Endothelial cell of umbilical vein (primary cell): ENCODE results near the gene WFIKKN1. TPM values are rescaled to one million over a fixed set of nuclear protein-coding genes. Genes with fewer than 3 reads are reported as not detected.

Experiments
- BruUV-seq: library from RNA; stranded (reverse); fragments of 400-500 nt; replicated peaks from 2 replicates; lab custom pipeline; 2021; lab: Mats Ljungman, UMichigan
- CTCF ChIA-PET: fragments of 300-600, 350-600 bp; sonication (Branson Sonifier 250); formaldehyde crosslinking; loops from one replicate; lab custom pipeline; 2021; ENCODE audit warnings: antibody characterized with exemption, inconsistent platforms; lab: Charles Lee
- POLR2A ChIA-PET: fragments of 300-600, 350-600 bp; sonication (Branson Sonifier 250); formaldehyde crosslinking; loops from one replicate; lab custom pipeline; 2021; ENCODE audit warnings: antibody characterized with exemption, inconsistent platforms; lab: Charles Lee
- DNase-seq: peaks from one replicate; pipeline ENCODE4 v3.0.0-alpha.2; 2011; ENCODE audit warnings: low read depth, low spot score
- FAIRE-seq: peaks from 2 replicates; lab custom pipeline; 2011; peaks lifted over from hg19 to GRCh38; lab: Jason Lieb, UNC
- H2AFZ ChIP-seq: 2 replicates; pipeline ENCODE4 v1.6.0; 2012; ENCODE audit warnings: low read depth, low read length, control low read depth, inconsistent platforms
- H3K27ac ChIP-seq: 2 replicates; pipeline ENCODE4 v1.5.1; 2011; ENCODE audit warnings: low read depth, mild to moderate bottlenecking, control low read depth, low read length, moderate library complexity; ENCODE audit not compliant: insufficient read depth
- H3K27me3 ChIP-seq, 2 experiments: 2 replicates each; pipeline versions ENCODE4 v1.6.0 to v1.6.1; 2011; ENCODE audit warnings: low read length in 2 of 2, mixed read lengths in 1 of 2; ENCODE audit not compliant: control insufficient read depth in 2 of 2, insufficient read depth in 2 of 2
- H3K36me3 ChIP-seq, 2 experiments: 2 replicates in 1 of 2; 3 replicates in 1 of 2; pipeline ENCODE4 v1.5.1; 2011; ENCODE audit warnings: low read length in 2 of 2, mild to moderate bottlenecking in 1 of 2, moderate library complexity in 1 of 2; ENCODE audit not compliant: control insufficient read depth in 2 of 2, insufficient read depth in 2 of 2; ENCODE audit errors: extremely low read depth in 1 of 2
- H3K4me1 ChIP-seq: 3 replicates; pipeline ENCODE4 v1.5.1; 2011; ENCODE audit warnings: mild to moderate bottlenecking, low read length; ENCODE audit not compliant: control insufficient read depth, insufficient read depth; ENCODE audit errors: extremely low read depth
- H3K4me2 ChIP-seq: 2 replicates; pipeline ENCODE4 v1.6.1; 2011; ENCODE audit warnings: low read length, control low read depth, mixed read lengths; ENCODE audit not compliant: insufficient read depth
- H3K4me3 ChIP-seq, 3 experiments: fragments of 200-600 bp in 1 of 3; sonication (generic), shearing (Covaris generic) in 1 of 3; replicated peaks in 1 of 3; 2 replicates each; pipeline ENCODE4 v1.5.1; 2011 to 2016; ENCODE audit warnings: control low read depth in 3 of 3, low read length in 3 of 3, mild to moderate bottlenecking in 2 of 3, inconsistent platforms in 1 of 3, low read depth in 1 of 3, moderate library complexity in 1 of 3; ENCODE audit not compliant: insufficient read depth in 1 of 3
- H3K79me2 ChIP-seq: 2 replicates; pipeline ENCODE4 v1.6.0; 2012; ENCODE audit warnings: low read length, inconsistent platforms; ENCODE audit not compliant: control insufficient read depth, insufficient read depth
- H3K9ac ChIP-seq: replicated peaks from 2 replicates; pipeline ENCODE3; 2011; ENCODE audit warnings: low read length, control low read depth; ENCODE audit not compliant: insufficient read depth; ENCODE audit errors: extremely low read depth
- H3K9me1 ChIP-seq: replicated peaks from 3 replicates; pipeline ENCODE4 v1.6.0; 2011; ENCODE audit warnings: mild to moderate bottlenecking, low read length; ENCODE audit not compliant: control insufficient read depth, insufficient read depth; ENCODE audit errors: extremely low read depth
- H3K9me3 ChIP-seq: replicated peaks from 2 replicates; pipeline ENCODE4 v1.5.1; 2012; ENCODE audit warnings: low read length, inconsistent platforms; ENCODE audit not compliant: control insufficient read depth, insufficient read depth
- H4K20me1 ChIP-seq: replicated peaks from 2 replicates; pipeline ENCODE3; 2011; ENCODE audit warnings: mild to moderate bottlenecking, low read length; ENCODE audit not compliant: control insufficient read depth, insufficient read depth; ENCODE audit errors: extremely low read depth
- CTCF ChIP-seq, 2 donors: IDR thresholded peaks; 1 replicate in 1 of 2; 2 replicates in 1 of 2; pipeline ENCODE4 v1.5.1; 2011; ENCODE audit warnings: low read length in 2 of 2, mild to moderate bottlenecking in 2 of 2, moderate library complexity in 2 of 2, control low read depth in 1 of 2, inconsistent platforms in 1 of 2, low read depth in 1 of 2; ENCODE audit not compliant: insufficient read depth in 1 of 2; ENCODE audit errors: extremely low read depth in 1 of 2
- EZH2 ChIP-seq: IDR thresholded peaks from 2 replicates; pipeline ENCODE4 v1.6.1; 2012; ENCODE audit warnings: borderline replicate concordance, low read depth, mild to moderate bottlenecking, moderate library complexity, low read length, inconsistent platforms; ENCODE audit not compliant: severe bottlenecking
- FOS ChIP-seq: IDR thresholded peaks from 2 replicates; pipeline ENCODE4 v1.6.1; 2011; ENCODE audit warnings: mild to moderate bottlenecking, low read length, moderate library complexity, borderline replicate concordance; ENCODE audit not compliant: insufficient read depth
- GATA2 ChIP-seq: IDR thresholded peaks from 2 replicates; pipeline ENCODE4 v1.7.0; 2011; ENCODE audit warnings: low read depth, mild to moderate bottlenecking, moderate library complexity, mixed read lengths, low read length; ENCODE audit not compliant: insufficient read length, insufficient read depth
- JUN ChIP-seq: IDR thresholded peaks from 2 replicates; pipeline ENCODE4 v1.6.1; 2011; ENCODE audit warnings: borderline replicate concordance, low read depth; ENCODE audit not compliant: insufficient read length, insufficient read depth
- MAX ChIP-seq: IDR thresholded peaks from 2 replicates; pipeline ENCODE4 v1.6.1; 2011; ENCODE audit not compliant: insufficient read depth, insufficient read length
- MYC ChIP-seq: IDR thresholded peaks from one replicate; pipeline ENCODE4 v1.6.1; 2011; ENCODE audit warnings: mild to moderate bottlenecking, low read depth, low read length
- POLR2A ChIP-seq: IDR thresholded peaks from 2 replicates; pipeline ENCODE4 v1.6.1; 2012; ENCODE audit warnings: low read depth, mild to moderate bottlenecking, control low read depth, low read length
- POLR2AphosphoS5 ChIP-seq: IDR thresholded peaks from 2 replicates; pipeline ENCODE4 v1.6.1; 2012; ENCODE audit warnings: low read depth, mild to moderate bottlenecking, control low read depth, low read length, moderate library complexity; ENCODE audit not compliant: insufficient read depth
- dilution Hi-C: fragments of 300-500 bp; cut with MboI; formaldehyde crosslinking; loops from one replicate; pipeline ENCODE4 v1.15.0; 2019; ENCODE audit warnings: low sequenced_read_pairs; ENCODE audit not compliant: extremely low pct_ligation_motif_present
- intact Hi-C: fragments of 100-400 bp; cut with micrococcal nuclease; formaldehyde crosslinking; loops from one replicate; pipeline ENCODE4 v1.10.0; 2022
- polyA plus RNA-seq, 4 experiments: library from polyadenylated mRNA; depleted of rRNA in 3 of 4; stranded (reverse) in 3 of 4; unstranded in 1 of 4; fragments of >200 nt; gene quantifications; 2 replicates each; pipeline versions ENCODE4 v1.2.1 to v1.2.3, GENCODE V29; 2011 to 2012; ENCODE audit warnings: missing spikeins in 1 of 4
- total RNA-seq: library from RNA; stranded (reverse); gene quantifications from 2 replicates; pipeline ENCODE4 v1.2.3, GENCODE V29; 2021

WFIKKN1 gene
- total and polyA plus RNA-seq, 2 donors (not counting 3 experiments of a cell fraction or from before 2014, with no cell fraction given): 0.06 to 0.40 TPM

- Histone ChIP-seq H3K4me2 (peak overlapping the region; percentile 59), H3K9ac (peak overlapping the region; percentile 81), H4K20me1 (no peaks in the 10 kb centered on the region), H3K4me3 (peak overlapping the region; percentile 65 to 80 (median 79)), H3K9me3 (no peaks in the 10 kb centered on the region), H3K9me1 (no peaks in the 10 kb centered on the region), H3K4me1 (no peaks in the 10 kb centered on the region), H3K79me2 (peaks cover 18% of the 10 kb centered on the region), H3K27me3 (no peaks in the 10 kb centered on the region), H3K36me3 (peaks cover 5 to 35% of the 10 kb centered on the region in 2 experiments), H3K27ac (peak overlapping the region; percentile 48), H2AFZ (no peak overlapping the region)
- BruUV-seq: no TSS peak
- intact Hi-C loops: loop anchor here (1.0 kb wide), 2 partner anchors 11 to 79 kb away; no protein-coding TSS in a partner anchor
- DNase-seq (peak; percentile 23), FAIRE-seq (no peak)
- no peak for TF ChIP-seq MAX
- no peak for TF ChIP-seq JUN
- TF ChIP-seq EZH2: no peak
- TF ChIP-seq POLR2A: no peak
- TF ChIP-seq MYC: no peak
- CTCF ChIA-PET: interaction anchor here (0.6 to 1.8 kb wide), 4 partner anchors 8 to 22 kb away, joined by 3 to 6 read pairs (median 4); partner anchors contain the start of genes STUB1 and WDR24
- dilution Hi-C loops: no loop called here
- POLR2A ChIA-PET: no interaction called here
Measured at GRCh38 chr16:668519-669171, 37.9 kb downstream of the WFIKKN1 start.

GRCh38 chr16:669666-670065 lies 38.9 kb downstream of the WFIKKN1 start:
- no peaks in the 10 kb centered on the region for H3K4me1 ChIP-seq
- TF ChIP-seq GATA2 (no peak), MAX (no peak), CTCF (IDR thresholded peaks at IDR 0.05; ENCODE audit: extremely low read depth in 1 of 2, insufficient read depth in 1 of 2, low read depth in 1 of 2, low read length in 2 of 2) (no peak), EZH2 (no peak), FOS (no peak), POLR2A (no peak), MYC (no peak), POLR2AphosphoS5 (no peak)
- H3K9me1 ChIP-seq: no peaks in the 10 kb centered on the region
- no peaks in the 10 kb centered on the region for H4K20me1 ChIP-seq
- no peak overlapping the region for H3K4me2 ChIP-seq
- no peak overlapping the region for H3K27ac ChIP-seq
- no peak overlapping the region for H2AFZ ChIP-seq
- H3K9ac ChIP-seq: no peak overlapping the region
- DNase-seq (no peak), FAIRE-seq (no peak)
- intact Hi-C loops (no loop called here), dilution Hi-C loops (no loop called here)
- H3K27me3 ChIP-seq: no peaks in the 10 kb centered on the region
- ChIA-PET POLR2A (no interaction called here), CTCF (no interaction called here)
- peaks cover 18% of the 10 kb centered on the region for H3K79me2 ChIP-seq
- H3K4me3 ChIP-seq: no peak overlapping the region
- BruUV-seq: no TSS peak
- peaks cover 5 to 35% of the 10 kb centered on the region in 2 experiments for H3K36me3 ChIP-seq
- no peaks in the 10 kb centered on the region for H3K9me3 ChIP-seq
